GM21360 (cell line): ENCODE data around the gene CC2D1A.

Experiments used
- ATAC-seq: cut with Tn5 transposase; IDR thresholded peaks from one replicate; pipeline ENCODE4 v1.9.1; 2021; ENCODE audit warnings: mild to moderate bottlenecking, moderate library complexity; ENCODE audit not compliant: unreplicated experiment

CC2D1A gene

DNA sequence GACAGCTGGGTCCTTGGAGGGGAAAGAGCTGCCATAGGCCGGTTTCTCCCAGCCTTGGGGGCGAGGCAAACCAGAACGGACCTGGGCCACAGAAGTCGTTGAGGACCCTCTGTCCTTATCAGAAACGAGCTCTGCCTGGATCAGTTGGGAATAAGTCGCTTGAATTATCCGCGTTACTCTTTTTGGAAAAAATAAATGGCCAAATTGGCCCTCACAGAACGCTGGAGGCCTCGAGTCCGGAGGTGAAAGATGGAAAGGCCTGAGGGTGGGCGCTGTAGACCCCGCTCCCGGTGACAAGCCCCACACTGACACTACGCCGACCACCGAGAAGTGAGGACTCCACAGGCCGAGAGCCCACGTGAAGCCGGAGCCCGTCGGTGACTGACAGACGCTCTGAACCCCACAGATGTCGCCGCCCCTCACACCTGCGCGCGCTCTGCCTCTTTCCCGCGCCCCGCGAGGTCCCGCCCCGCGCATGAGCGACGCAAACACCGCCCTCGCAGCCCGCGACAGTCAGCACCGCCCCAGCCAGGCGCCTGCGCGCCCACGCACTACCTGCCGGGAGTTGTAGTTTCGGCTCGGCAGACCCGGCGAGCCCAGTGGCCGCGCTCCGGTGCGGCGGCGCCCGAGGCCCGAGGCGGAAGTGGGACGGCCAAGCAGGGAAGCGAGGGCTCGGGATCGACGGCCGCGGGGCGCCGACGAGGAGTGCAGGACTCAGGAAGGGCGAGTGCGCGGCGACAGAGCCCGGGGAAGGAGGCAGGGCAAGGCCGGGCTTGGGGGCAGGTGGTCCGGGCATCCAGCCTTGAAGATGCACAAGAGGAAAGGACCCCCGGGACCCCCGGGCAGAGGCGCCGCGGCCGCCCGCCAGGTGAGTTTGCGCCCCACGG lies at the start of gene CC2D1A, which contains the start of gene BRME1:
Gene CC2D1A (plus strand): TSS at position 568 of the 887 bp plus-strand sequence. CDS start 241 bp downstream, at position 809.
Gene BRME1 (minus strand): TSS at position 484 of the 887 bp plus-strand sequence. CDS start 1,225 bp downstream, outside the sequence.
- peak; percentile 83 for ATAC-seq

DNA sequence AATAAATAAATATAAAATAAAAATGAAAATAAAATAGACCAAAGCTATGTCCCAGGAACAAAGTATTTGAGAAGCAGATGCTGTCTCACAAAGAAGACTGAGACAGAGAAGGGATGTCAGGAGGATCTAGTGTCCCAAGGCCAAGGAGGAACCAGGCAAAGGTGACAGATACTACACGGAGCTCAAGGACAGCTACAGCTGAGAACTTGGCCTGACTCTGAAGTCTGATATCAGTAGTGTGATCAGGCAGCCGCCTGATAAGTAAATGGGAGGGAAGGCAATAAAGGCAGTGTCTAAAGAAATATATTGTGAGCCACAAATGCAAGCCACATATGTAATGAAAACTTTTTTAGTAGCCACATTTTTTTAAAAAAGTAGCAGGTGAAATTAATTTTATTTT lies 49.5 kb upstream of the CC2D1A start:
- ATAC-seq, result no peak

DNA sequence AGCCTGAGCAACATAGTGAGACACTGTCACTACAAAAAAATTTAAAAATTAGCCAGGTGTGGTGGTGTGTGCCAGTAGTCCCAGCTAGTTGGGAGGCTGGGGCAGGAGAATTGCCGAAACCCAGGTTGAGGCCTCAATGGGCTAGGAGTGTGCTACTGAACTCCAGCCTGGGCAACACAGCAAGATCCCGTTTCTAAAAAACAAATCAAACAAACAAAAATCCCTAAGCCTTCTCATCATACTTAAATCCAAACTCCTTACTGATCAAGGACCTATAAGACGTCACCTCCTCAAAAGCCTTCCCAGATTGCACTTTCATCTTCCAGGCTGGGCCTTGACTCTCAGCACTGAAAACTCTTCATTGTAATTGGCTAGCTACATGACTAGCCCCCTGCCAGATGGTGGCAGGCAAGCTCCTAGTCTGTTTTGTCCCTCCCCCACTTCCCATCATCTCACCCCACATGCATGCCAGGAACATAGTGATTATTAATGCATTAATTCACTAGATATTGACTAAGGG lies 46.6 kb upstream of the CC2D1A start:
- no peak for ATAC-seq

DNA sequence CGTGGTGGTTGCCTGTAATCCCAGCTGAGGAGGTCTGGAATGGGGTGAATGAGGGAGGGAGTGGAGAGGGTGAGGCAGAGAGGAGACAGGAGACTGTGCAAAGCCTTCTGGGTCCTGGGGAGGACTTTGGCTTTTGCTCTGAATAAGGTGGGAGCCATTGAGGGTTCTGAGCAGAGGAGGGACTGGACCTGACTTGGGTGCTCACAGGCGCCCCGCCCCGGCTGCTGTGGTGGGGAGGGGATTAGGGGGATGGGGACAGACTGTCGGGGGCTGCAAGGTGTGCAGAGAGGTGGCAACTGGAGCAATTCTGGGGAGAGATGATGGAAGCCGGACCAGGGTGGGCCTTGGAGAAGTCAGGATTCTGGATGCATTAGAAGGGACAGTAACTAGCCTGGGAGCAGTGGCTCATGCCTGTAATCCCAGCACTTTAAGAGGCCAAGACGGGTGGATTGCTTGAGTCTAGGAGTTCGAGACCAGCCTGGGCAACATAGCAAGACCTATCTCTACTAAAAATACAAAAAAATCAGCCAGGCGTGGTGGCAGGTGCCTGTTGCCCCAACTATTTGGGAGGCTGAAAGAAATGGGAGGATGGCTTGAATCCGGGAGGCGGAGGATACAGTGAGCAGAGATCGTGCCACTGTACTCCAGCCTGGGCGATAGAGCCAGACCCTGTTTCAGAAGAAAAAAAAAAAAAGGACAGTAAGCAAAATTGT lies 45.2 kb upstream of the CC2D1A start:
- ATAC-seq, result no peak

DNA sequence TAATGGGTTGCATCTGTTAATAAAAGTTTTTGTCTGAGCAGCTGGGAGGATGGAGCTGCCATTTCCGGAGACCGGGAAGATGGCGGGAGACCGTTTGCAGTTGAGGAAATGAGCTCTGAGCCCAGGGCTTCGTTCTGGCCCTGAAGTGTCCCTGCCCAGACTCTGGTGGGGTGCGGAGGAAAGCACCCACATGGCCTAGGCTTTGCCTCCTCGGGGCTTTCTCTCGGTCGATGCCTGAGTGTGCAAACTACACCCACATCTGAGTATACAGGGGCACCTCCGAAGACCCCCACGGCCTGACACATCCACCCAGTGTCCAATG lies 44.6 kb upstream of the CC2D1A start:
- peak; percentile 24 for ATAC-seq

DNA sequence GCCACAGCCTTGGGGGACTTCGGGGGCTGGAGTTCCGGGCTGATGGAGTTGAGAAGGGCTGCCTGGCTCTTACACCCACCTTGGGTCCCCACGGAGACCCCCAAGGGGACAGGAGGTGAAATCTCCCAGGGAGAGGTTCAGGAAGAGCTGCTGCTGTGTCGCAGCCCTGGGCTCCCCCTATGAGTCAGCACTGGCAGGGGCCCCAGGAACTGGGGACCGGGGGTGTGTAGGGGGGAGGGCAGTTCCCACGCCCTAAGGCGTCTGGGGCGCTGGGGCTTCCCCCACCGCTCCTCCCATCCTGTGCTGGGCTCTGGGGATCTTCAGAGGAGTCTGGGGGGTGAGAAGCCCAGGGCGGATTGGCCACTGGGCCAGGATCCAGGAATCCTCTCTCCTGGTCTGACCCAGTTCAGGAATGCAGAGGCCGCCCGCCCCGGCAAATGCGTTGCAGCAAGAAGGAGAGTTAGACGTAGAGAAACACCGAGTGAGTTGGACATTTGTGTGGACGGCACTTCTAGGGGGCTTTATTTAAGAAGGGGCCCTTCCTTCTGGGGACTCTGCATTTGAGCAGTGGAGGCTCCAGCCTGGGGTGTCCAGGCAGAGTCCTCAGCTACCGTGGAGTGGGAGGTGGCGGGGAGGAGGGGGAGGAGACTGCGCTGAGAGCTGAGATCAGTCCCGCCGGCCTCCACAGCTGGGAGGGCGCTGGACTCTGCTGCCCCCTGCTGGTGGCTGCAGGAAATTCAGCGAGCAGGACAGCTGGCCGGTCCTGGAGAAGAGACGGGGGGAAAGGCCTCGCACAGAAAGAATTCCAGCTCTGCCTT lies 44.1 kb upstream of the CC2D1A start:
- ATAC-seq, result peak; percentile 61

DNA sequence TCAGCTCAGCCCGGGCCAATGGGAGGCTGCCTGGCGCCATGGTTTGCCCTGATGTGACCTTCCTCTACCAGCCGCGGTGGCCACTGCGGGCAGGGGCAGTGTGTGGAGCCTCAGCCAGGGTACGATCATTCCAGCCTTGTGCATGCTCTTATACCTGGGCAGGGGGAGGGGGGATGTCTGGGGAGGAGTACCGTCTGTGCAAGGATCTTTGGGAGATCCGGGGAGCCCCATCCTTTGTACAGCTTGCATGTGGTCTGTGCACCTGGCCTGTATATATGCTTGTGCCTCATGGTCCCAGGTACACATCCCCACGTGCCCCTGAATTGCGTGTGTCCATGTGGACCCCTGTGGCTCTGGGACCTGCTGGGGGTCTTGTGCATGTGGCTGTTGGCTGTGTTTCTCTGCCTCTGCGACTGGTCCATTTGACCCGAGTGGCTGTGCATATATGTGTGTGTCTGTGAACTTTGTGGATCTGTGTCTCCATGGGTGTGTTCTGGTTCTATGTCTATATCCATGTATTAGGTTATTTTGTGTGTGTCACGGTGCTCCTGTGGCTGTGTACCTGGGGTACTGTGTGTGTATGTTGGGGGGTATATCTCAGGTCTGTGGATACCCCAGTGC lies 41.8 kb upstream of the CC2D1A start:
- ATAC-seq, result no peak

DNA sequence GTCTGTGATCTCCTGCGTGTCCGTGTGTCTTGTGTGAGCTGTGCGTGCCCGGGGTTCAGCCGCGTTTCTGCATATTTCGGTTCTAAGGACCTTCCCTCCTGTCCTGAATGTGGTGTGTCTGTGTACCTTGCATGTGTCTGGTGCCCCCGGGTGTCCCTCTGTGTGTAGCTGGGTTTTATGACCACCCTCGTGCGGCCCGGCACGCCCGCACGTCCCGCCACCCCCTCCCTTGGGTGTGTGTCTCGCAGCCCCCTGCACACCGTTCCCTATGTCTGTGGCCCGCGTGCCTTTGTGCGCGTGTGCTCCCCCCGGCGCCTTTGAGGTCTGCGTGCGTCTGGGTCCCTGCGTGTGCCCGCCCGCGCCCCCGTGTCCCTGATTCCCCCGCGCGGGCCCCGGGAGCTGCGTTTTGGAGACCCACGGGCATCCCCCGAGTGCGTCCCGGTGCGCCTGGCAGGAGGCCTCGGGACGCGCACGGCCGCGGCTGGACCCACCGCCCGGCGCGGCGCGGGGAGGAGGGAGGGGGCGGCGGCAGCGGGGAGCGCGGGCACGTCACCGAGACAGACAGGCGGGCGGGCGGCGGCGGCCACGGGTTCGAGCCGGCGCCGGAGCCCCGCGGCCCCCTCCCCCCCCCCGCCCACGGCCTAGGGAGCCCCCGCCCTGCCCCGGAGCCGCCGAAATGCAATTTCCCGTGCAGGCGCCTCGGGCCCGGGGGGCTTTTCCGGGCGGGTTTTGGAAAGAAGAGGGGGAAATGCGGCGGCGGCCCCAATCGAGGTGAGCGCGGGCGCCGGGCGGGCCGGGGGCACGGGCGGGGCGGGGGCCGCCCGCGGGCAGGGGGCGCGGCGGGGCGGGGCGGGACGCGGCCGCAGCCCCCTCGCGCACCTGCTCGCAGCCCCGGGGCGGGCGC lies 41.1 kb upstream of the CC2D1A start:
- no peak for ATAC-seq

DNA sequence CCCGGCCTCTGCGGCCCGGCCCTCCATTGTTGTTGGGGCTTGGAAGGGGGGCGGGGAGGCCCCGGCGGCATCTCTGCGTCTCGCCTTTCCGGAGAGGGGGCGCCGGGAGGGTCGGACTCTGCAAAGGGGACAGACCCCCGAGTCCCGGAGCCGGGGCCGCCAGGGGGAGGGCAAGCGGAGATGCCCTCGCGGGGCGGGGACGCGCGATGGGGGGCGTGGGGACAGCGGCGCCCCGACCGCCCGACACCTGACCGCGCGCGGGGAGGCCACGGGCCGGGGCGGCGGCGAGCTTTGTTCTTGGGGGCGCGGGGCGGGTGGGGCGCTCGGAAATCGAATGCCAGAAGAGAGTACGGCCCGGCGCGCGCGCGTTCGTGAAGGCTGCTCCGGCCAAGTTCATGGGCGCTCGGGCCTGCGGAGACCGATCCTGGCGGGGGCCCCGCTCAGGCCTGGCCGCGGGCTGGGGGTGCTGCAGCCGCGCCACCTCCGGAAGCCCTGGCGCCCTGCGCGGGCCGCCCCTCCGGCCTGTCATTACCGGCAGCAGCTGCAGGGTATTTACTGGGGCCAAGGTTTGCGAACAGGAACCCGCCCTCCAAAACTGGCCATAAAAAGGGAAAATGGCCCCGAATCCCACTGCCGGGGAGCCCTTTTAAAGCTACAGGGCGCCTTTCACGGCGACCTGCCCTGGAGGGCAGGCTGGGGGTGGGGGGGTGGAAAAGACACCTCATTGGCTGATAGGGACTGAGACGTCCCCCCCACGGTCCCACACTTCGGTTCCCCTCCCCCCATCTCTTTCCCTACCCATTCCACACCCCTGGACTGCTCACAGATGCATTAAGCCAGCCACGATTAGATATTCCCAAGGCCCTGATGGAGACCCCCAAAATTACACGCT lies 40.2 kb upstream of the CC2D1A start:
- no peak for ATAC-seq

DNA sequence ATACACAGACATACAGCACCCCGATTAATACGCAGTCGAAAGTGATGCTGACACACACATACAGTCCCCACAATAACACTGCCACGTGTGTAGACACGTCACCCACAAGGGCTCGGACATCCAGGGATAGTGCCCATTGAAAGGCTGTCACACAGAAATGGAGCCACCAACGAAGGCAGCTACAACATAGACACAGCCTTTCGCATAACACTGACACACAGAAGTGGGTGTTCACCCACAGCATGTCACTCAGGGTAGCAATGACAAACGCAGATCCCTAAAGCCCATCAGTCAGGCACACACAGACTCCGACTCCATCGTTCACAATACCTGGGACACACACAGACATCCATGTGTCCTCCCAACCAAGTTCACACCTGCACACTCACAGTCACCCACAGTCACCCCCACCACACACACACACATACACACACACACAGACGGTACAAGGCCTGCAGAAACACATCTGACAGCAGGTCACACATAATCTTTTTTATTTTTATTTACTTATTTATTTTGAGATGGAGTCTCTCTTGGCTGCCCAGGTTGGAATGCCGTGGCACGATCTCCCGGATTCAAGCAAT lies 39.4 kb upstream of the CC2D1A start:
- no peak for ATAC-seq

DNA sequence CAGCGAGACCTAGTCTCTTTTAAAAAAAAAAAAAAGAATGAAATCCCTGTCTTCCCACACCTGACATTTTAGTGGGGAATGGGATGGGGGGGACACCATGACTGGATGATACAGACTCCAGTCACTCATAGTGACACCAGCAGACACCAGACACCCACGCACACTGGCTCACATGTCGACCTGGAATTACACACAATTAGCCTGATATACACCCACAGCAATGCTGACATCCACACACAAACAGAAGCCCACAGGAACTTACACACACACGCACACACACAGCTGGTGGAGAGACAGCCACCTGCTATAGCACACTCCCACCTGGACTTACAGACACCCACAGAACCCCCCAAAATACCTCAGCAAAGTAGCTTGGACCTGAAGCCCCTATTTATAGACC lies 37.3 kb upstream of the CC2D1A start:
- ATAC-seq, result no peak

DNA sequence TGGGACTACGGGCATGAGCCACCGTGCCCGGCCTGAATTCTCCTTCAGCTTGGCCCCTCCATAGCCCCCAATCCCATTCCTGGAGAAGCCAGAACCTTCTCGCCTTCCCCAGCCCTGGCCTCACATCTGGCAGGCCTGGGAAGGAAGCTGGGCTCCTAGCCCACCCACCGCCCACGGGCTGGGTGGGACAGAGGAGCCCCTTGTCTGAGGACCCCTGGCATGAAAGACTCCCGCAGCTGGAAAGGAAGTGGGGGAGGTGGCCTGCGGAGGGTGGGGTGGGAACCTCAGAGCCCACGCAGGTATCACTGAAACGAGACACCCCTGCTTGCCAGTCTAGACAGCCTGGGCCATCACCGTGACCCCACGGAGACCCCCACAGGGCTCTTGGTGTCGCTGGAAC lies 36.7 kb upstream of the CC2D1A start:
- ATAC-seq, result no peak

DNA sequence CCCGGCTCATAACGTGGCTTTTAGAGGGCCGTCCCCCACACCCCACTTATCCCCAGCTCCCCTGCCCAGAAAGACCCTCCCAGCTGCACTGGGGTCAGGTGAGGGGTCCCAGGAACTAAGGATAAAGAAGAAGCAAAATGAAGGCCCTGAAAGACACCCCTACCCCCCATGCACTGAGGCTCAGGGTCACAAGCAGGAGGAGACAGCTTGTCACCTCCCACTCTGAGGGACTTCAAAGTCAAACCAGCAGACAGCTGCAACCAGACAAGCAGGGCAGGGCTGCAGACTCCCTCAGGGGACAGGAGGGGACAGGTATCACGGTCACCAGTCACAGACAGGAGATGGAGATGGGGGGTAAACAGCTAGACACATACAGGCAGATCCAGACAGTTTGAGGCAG lies 35.1 kb upstream of the CC2D1A start:
- ATAC-seq, result no peak

DNA sequence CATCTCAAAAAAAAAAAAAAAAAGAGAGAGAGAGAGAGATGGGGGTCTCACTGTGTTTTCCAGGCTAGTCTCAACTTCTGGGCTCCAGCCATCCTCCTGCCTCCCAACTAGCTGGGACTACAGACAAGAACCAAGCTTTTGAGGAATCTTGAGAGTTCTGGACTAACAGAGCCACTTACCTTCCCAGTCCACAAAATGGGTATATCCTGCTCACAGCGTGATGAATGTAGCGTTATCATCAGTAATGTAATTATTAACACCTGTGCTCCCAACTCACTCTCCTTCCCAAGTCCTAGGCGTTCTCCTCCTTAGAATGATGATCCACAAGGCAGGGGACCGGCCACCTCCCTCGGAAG lies 33.7 kb upstream of the CC2D1A start:
- no peak for ATAC-seq

DNA sequence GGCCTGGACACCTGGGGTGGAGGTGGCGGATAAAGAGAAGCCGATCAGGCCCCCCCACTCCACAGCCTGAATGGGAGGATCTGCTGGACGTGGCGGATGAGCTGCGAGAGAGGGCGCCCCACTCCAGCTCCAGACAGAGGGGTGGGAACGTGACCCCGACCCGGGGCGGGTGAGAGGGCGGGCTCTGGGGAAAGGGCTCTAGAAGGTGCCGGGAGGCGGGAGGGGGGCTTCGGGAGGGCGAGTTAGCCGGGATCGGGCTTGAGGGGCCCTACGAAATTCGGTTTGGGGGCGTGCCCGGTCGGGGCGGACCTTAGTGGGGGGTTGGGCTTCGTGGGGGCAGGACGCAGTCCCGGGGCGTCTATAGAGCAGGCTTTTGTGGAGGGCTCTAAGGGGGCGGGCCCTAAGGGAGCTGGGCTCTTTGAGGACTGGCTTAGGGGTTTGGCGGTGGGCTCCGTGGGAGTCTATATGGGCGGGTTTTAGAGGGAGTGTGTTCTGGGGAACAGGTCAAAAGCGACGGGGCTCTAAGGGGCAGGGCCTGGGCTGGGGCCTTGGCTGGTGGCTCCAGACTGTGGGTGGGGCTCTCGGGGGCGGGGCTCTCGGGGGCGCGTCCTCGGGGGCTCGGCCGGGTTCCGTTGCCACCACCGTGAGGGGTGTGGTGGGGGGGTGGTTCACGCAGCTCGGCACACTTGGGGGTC lies 33.2 kb upstream of the CC2D1A start:
- ATAC-seq, result no peak

DNA sequence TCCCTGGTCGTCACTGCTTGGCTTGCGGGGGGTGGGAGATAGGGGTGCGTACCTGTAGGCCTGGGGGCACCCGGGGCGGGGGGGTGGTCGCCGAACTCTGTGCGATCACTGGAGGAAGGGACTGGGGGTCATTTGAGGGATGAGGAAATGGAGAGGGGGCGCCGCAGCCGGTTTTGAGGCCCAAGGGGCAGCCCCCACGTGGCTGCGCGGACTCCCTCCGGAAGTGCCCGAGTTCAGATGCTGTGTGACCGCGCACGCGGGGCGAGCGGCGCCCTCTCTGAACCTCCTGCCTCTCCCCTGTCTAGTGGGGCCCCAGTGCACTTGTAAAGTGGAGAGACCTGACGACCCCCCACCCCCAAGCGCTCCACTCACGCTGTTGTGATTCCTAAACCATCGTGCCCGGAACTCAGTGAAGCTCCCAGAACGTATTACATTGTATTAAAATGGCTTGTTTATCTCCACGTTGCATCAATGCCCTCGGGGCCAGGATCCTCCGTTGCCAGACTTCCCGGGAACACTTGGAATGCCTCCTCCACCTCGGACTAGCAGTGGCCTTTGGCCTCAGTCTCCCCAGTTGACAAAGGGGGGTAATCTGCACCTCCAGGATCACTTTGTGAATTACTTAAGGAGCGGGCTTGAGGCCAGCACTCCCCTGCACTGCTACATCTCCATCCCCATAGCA lies 32.0 kb upstream of the CC2D1A start:
- no peak for ATAC-seq

DNA sequence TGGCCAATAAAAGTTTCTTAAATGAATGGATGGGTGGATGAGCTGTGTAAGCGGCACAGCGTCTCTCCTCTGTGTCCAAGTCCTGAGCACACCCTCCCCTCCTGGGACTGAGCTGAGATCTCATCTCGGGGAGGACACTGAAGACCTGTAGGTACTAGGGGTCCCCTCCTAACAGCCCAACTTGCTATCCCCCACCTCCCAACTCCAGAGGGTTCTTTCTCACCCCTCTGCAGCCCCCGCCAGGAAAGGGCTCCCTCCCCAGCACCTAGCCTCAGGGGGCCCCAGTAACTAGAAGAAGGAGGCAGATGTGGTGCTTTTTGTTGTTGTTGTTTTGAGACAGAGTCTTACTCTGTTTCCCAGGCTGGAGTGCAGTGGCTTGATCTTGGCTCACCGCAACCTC lies 30.2 kb upstream of the CC2D1A start:
- ATAC-seq, result no peak
